ENCODE results near the gene RD3L.
"Not testable (repeated sequence)": the region's sequence is repeated elsewhere in the genome, so short reads cannot be mapped to it uniquely, and the experiment has no call there.

The RD3L gene

DNA sequence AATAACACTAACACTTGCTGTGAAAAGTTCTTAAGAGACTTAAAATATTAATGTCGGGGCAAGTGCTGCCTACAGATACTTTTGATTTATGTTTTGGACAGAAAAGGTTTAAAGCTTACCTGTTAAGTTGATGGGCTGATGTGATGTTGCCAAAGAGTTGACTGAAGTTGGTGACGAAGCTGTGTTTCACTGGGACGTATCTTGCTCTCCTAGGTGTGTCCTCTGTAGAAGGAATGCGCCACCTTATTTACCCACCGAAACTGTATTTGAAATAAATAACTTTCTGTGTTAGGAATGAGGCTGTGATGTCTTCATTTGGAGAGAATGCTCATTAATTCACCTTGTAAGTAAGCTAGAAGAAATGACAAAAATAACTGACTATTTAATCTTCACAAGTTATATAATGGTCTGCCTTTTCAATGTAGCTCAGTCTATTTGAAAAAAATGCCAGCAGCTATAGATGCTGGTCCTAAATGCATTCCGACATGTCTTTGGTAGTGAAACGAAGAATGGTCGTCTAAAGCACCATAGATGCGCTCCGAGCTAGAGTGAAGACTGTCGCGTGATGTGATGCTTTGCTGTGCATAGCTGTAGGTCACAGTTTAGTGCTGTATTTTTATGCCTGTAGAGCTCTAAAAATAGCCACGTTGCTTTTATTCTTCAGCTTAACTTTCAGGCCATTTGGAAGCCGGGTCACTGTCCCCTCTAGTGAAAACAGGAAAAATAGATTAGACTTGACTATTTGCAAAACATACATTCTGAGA, at the start of gene RD3L:
Gene RD3L, minus strand, starts transcription at position 557 of the 764 bp plus-strand sequence. CDS start 834 bp downstream, outside the sequence.
- H3K27me3 Mint-ChIP-seq: peaks cover 25% of the 10 kb centered on the region
- no peaks in the 10 kb centered on the region for H3K4me1 Mint-ChIP-seq (ENCODE audit: low read depth)
- H3K4me3 Mint-ChIP-seq: no peak within 1 kb of the TSS
- peaks cover 5% of the 10 kb centered on the region for H3K9me3 Mint-ChIP-seq (ENCODE audit: low read depth)
- H3K36me3 Mint-ChIP-seq: peaks cover 4% of the 10 kb centered on the region
- no peak within 1 kb of the TSS for H3K27ac Mint-ChIP-seq

DNA sequence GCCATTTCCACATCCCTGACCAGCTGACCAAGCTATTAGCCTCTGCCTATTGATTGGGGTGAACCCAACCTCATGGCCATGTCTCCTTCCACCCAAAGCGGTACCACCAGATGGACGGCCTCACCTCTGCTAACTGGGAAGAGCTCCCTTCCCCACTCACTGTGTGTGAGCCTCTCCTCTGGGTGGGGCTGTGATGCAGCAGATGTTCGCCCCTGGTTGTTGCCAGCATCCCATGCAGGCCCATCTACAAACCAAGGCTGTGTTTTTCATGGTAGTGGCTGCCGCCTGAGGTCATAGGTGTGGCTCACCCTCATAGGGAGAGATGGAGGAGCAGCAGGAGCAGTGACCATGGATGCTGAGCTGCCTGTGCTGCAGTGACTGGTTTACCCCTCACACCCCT, 47.6 kb upstream of the RD3L start:
- Mint-ChIP-seq H3K9me3 (ENCODE audit: low read depth) (peaks cover 15% of the 10 kb centered on the region), H3K27me3 (peaks cover 14% of the 10 kb centered on the region), H3K27ac (no peak overlapping the region), H3K4me1 (ENCODE audit: low read depth) (no peaks in the 10 kb centered on the region), H3K36me3 (peaks cover 11% of the 10 kb centered on the region), H3K4me3 (no peak overlapping the region)

GRCh38 chr14:103989034-103989433, 46.7 kb upstream of the RD3L start:
- peaks cover 11% of the 10 kb centered on the region for H3K36me3 Mint-ChIP-seq

GRCh38 chr14:103984196-103984595, 41.9 kb upstream of the RD3L start:
- no peak overlapping the region for H3K27ac Mint-ChIP-seq
- peaks cover 8% of the 10 kb centered on the region for H3K27me3 Mint-ChIP-seq
- peaks cover 9% of the 10 kb centered on the region for H3K36me3 Mint-ChIP-seq
- no peak overlapping the region for H3K4me3 Mint-ChIP-seq
- H3K4me1 Mint-ChIP-seq (ENCODE audit: low read depth): no peaks in the 10 kb centered on the region
- H3K9me3 Mint-ChIP-seq (ENCODE audit: low read depth): peaks cover 13% of the 10 kb centered on the region

More at GRCh38 chr14:103989034-103989433, 46.7 kb upstream of the RD3L start:
- Mint-ChIP-seq H3K4me3 (no peak overlapping the region), H3K27ac (no peak overlapping the region), H3K27me3 (peaks cover 14% of the 10 kb centered on the region), H3K4me1 (ENCODE audit: low read depth) (no peaks in the 10 kb centered on the region), H3K9me3 (ENCODE audit: low read depth) (peaks cover 15% of the 10 kb centered on the region)

- not testable (repeated sequence) for H3K4me1 Mint-ChIP-seq (ENCODE audit: low read depth); H3K27me3 Mint-ChIP-seq; H3K36me3 Mint-ChIP-seq; H3K9me3 Mint-ChIP-seq (ENCODE audit: low read depth); H3K4me3 Mint-ChIP-seq; H3K27ac Mint-ChIP-seq
Measured at GRCh38 chr14:103980623-103981238, 38.4 kb upstream of the RD3L start.

- Mint-ChIP-seq H3K4me3 (no peak overlapping the region), H3K27ac (no peak overlapping the region), H3K9me3 (ENCODE audit: low read depth) (no peaks in the 10 kb centered on the region), H3K36me3 (no peaks in the 10 kb centered on the region), H3K4me1 (ENCODE audit: low read depth) (no peaks in the 10 kb centered on the region), H3K27me3 (no peaks in the 10 kb centered on the region)
Measured at GRCh38 chr14:103974575-103974974, 32.2 kb upstream of the RD3L start.

- H3K4me3 Mint-ChIP-seq: no peak overlapping the region
Measured at GRCh38 chr14:103973354-103973753, 31.0 kb upstream of the RD3L start.

GRCh38 chr14:103969961-103970360, 27.6 kb upstream of the RD3L start:
- Mint-ChIP-seq H3K4me1 (ENCODE audit: low read depth) (no peaks in the 10 kb centered on the region), H3K9me3 (ENCODE audit: low read depth) (no peaks in the 10 kb centered on the region), H3K36me3 (no peaks in the 10 kb centered on the region), H3K4me3 (no peak overlapping the region), H3K27me3 (peaks cover 2% of the 10 kb centered on the region), H3K27ac (no peak overlapping the region)

More at GRCh38 chr14:103973354-103973753, 31.0 kb upstream of the RD3L start:
- Mint-ChIP-seq H3K9me3 (ENCODE audit: low read depth) (no peaks in the 10 kb centered on the region), H3K27ac (no peak overlapping the region), H3K4me1 (ENCODE audit: low read depth) (no peaks in the 10 kb centered on the region), H3K36me3 (no peaks in the 10 kb centered on the region), H3K27me3 (peaks cover 2% of the 10 kb centered on the region)

- H3K27me3 Mint-ChIP-seq: peaks cover 2% of the 10 kb centered on the region
- no peaks in the 10 kb centered on the region for H3K9me3 Mint-ChIP-seq (ENCODE audit: low read depth)
- no peak overlapping the region for H3K27ac Mint-ChIP-seq
- H3K4me3 Mint-ChIP-seq: no peak overlapping the region
- H3K36me3 Mint-ChIP-seq: no peaks in the 10 kb centered on the region
- H3K4me1 Mint-ChIP-seq (ENCODE audit: low read depth): no peaks in the 10 kb centered on the region
Measured at GRCh38 chr14:103966631-103967030, 24.3 kb upstream of the RD3L start.

DNA sequence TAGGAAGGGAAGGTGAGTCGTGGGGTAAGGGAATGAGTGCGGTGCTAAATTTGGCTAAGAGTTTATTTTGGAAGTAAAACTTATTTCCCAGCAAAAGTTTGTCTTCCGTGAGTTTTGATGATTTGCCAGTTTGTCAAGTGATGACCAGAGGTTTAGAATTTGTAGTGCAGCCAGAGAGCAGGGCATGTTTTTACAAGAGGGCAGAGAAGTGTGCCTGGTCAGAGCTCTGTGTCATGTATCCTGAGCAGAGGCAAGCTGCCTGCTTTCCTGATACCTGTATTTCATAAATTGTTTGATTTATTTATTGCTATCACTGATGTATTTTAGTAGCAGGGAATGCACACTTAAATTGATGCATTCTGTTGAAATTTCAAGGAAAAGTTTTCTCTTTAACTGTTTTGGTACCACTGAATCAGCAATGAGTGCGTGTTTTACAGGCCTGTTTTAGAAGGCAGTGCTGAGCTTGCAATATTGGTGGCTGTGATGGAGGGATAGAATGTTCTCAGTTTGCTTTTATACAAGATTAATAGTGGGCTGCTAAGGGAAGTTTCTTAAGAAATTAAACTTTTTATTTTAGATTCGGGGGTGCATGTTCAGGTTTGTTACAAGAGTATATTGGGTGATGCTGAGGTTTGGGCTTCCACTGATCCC, 19.7 kb upstream of the RD3L start:
- Mint-ChIP-seq H3K4me3 (no peak overlapping the region), H3K4me1 (ENCODE audit: low read depth) (no peaks in the 10 kb centered on the region), H3K9me3 (ENCODE audit: low read depth) (no peaks in the 10 kb centered on the region), H3K27me3 (no peaks in the 10 kb centered on the region), H3K36me3 (no peaks in the 10 kb centered on the region), H3K27ac (no peak overlapping the region)

GRCh38 chr14:103960457-103961055, 18.2 kb upstream of the RD3L start:
- H3K36me3 Mint-ChIP-seq: no peaks in the 10 kb centered on the region
- no peak overlapping the region for H3K27ac Mint-ChIP-seq
- no peaks in the 10 kb centered on the region for H3K27me3 Mint-ChIP-seq

DNA sequence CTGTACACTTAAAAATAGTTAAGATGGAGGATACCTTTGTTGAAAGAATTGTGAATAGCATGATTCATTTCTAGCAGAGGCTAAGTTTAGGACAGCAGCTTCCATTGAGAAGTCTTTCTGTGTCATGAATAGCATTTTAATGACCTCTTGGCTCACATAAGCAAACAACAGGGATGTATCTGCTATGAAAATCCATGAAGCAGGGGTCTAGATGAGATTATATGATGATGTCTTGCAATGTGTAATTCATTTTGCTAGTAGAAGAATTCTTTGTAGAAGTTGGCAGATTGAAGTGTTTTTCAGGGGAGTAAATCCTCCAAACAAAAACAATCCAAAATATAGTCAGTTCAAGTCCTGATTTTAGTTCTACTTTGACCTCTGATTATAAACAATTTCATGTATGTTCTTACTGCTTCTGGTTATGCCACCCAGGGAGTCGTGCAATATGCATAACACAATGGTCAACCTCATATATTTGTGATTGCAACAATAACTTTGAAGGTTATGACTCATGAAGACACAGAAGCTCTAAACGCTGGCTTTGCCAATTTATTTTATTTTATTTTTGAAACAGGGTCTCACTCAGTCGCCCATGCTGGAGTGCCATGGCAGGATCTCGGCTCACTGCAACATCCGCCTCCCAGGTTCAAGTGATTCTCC, 6.9 kb upstream of the RD3L start:
- Mint-ChIP-seq H3K27ac (no peak overlapping the region), H3K4me1 (ENCODE audit: low read depth) (no peaks in the 10 kb centered on the region), H3K27me3 (peaks cover 19% of the 10 kb centered on the region), H3K36me3 (peaks cover 5% of the 10 kb centered on the region), H3K4me3 (no peak overlapping the region), H3K9me3 (ENCODE audit: low read depth) (peaks cover 5% of the 10 kb centered on the region)

More at GRCh38 chr14:103960457-103961055, 18.2 kb upstream of the RD3L start:
- H3K4me1 Mint-ChIP-seq (ENCODE audit: low read depth): no peaks in the 10 kb centered on the region
- H3K9me3 Mint-ChIP-seq (ENCODE audit: low read depth): no peaks in the 10 kb centered on the region
- H3K4me3 Mint-ChIP-seq: no peak overlapping the region

GRCh38 chr14:103948442-103948841, 6.1 kb upstream of the RD3L start:
- H3K9me3 Mint-ChIP-seq (ENCODE audit: low read depth): peaks cover 5% of the 10 kb centered on the region
- H3K27me3 Mint-ChIP-seq: peaks cover 19% of the 10 kb centered on the region
- H3K36me3 Mint-ChIP-seq: peaks cover 4% of the 10 kb centered on the region
- H3K27ac Mint-ChIP-seq: no peak overlapping the region
- no peaks in the 10 kb centered on the region for H3K4me1 Mint-ChIP-seq (ENCODE audit: low read depth)
- H3K4me3 Mint-ChIP-seq: no peak overlapping the region

DNA sequence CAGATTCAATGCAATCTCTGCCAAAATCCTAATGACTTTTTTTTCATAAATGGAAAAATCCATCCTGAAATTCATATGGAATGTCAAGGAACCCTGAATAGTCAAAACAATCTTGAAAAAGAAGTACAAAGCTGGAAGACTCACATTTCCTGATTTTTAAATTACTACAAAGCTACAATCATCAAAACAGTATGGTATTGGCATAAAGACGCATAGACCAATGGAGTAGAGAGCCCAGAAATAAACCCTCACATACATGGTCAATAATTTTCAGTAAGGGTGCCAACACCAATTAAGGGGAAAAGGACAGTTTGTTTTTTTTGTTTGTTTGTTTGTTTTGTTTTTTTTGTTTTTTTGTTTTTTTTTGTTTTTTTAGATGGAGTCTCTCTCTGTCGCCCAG, 4.6 kb upstream of the RD3L start:
- Mint-ChIP-seq H3K27me3 (peaks cover 21% of the 10 kb centered on the region), H3K9me3 (ENCODE audit: low read depth) (peaks cover 5% of the 10 kb centered on the region), H3K36me3 (peaks cover 4% of the 10 kb centered on the region)

More for the DNA sequence above, 4.6 kb upstream of the RD3L start:
- H3K4me3 Mint-ChIP-seq: no peak overlapping the region
- no peak overlapping the region for H3K27ac Mint-ChIP-seq
- no peaks in the 10 kb centered on the region for H3K4me1 Mint-ChIP-seq (ENCODE audit: low read depth)
